ENCODE results near the gene C9orf43. TPM values are rescaled to one million over a fixed set of nuclear protein-coding genes. Genes with fewer than 3 reads are reported as not detected.
"Not testable (repeated sequence)": the region's sequence is repeated elsewhere in the genome, so short reads cannot be mapped to it uniquely, and the experiment has no call there.

C9orf43 gene
- total RNA-seq, 2 experiments from 2014 or later: 1.8 to 2.9 TPM

DNA sequence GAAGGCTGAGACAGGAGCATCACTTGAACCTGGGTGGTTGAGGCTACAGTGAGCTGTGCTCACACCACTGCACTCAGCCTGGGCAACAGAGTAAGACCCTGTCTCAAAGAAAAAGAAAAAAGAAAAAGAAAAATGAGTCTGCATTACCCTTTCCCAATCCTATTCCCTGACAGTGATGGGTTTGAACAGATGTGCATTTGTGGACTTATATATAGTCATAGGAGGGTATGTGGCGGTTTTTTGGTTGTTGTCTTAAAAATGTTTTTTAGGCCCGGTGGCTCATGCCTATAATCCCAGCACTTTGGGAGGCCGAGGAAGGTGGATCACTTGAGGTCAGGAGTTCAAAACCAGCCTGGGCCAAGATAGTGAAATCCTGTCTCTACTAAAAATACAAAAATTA lies 47.2 kb upstream of the C9orf43 start:
- intact Hi-C loops (cut with micrococcal nuclease; ENCODE audit: unreplicated experiment): no loop called here
- BruUV-seq (replicated peaks): no TSS peak

DNA sequence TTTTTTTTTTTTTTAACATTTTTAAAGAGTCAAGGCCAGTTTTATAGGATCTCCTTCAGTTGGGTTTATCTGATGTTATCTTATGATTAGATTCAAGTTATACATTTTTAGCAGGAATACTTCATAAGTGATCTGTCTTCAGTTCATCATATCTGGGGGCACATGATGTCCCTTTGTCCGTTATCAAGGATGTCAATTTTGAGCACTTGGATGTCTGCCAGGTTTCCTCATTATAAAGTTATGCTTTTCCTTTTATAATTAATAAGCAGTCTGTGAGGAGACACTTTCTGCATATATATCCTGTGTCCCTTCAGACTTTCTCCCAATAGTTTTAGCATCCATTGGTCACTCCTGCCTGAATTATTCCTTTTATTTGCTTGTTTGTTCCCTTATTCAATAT lies 45.6 kb upstream of the C9orf43 start:
- ChIA-PET POLR2A (interaction anchor here (0.6 to 1.1 kb wide), 7 partner anchors 8 to 1578 kb away, joined by 3 to 6 read pairs (median 4); no protein-coding TSS in a partner anchor), CTCF (ENCODE audit: unreplicated experiment) (interaction anchor here (0.6 to 1.0 kb wide), 2 partner anchors 15 to 16 kb away, joined by 3 to 4 read pairs; no protein-coding TSS in a partner anchor)
- BruUV-seq (replicated peaks): no TSS peak
- no peak for DNase-seq (ENCODE audit: low spot score)
- no peaks in the 10 kb centered on the region for H3K4me1 ChIP-seq (ENCODE audit: insufficient read depth, low read length, poor library complexity, severe bottlenecking)
- H3K27ac ChIP-seq (ENCODE audit: low read depth, low read length, poor library complexity, severe bottlenecking): no peak overlapping the region
- no peaks in the 10 kb centered on the region for H3K79me2 ChIP-seq (ENCODE audit: insufficient read depth, low read depth, low read length)
- no peak overlapping the region for H3K4me3 ChIP-seq (ENCODE audit: low read depth, low read length, poor library complexity, severe bottlenecking)
- intact Hi-C loops (cut with micrococcal nuclease; ENCODE audit: unreplicated experiment): no loop called here
- H3K4me2 ChIP-seq (ENCODE audit: low read length): no peak overlapping the region
- H4K20me1 ChIP-seq (ENCODE audit: insufficient read depth, low read length): no peaks in the 10 kb centered on the region; the same call in 1 of the 2 replicates
- H2AFZ ChIP-seq (ENCODE audit: low read length): no peak overlapping the region
- TF ChIP-seq, protein P1, sequence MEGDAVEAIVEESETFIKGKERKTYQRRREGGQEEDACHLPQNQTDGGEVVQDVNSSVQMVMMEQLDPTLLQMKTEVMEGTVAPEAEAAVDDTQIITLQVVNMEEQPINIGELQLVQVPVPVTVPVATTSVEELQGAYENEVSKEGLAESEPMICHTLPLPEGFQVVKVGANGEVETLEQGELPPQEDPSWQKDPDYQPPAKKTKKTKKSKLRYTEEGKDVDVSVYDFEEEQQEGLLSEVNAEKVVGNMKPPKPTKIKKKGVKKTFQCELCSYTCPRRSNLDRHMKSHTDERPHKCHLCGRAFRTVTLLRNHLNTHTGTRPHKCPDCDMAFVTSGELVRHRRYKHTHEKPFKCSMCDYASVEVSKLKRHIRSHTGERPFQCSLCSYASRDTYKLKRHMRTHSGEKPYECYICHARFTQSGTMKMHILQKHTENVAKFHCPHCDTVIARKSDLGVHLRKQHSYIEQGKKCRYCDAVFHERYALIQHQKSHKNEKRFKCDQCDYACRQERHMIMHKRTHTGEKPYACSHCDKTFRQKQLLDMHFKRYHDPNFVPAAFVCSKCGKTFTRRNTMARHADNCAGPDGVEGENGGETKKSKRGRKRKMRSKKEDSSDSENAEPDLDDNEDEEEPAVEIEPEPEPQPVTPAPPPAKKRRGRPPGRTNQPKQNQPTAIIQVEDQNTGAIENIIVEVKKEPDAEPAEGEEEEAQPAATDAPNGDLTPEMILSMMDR (conservative IDR thresholded peaks at IDR 0.05; ENCODE audit: low read length): no peak
- TF ChIP-seq EZH2phosphoT487 (IDR thresholded peaks at IDR 0.05; ENCODE audit: borderline replicate concordance, low read depth, low read length): no peak
- no peaks in the 10 kb centered on the region for H3K36me3 ChIP-seq (ENCODE audit: insufficient read depth, low read length)
- no peaks in the 10 kb centered on the region for H3K9me3 ChIP-seq (ENCODE audit: low read length)
- H3K9me2 ChIP-seq (ENCODE audit: insufficient read depth, low read length): no peaks in the 10 kb centered on the region

More for the DNA sequence above, 47.2 kb upstream of the C9orf43 start:
- Histone ChIP-seq H4K20me1 (ENCODE audit: insufficient read depth, low read length) (no peaks in the 10 kb centered on the region; the same call in 1 of the 2 replicates), H3K27ac (ENCODE audit: low read depth, low read length, poor library complexity, severe bottlenecking) (no peak overlapping the region), H3K4me1 (ENCODE audit: insufficient read depth, low read length, poor library complexity, severe bottlenecking) (no peaks in the 10 kb centered on the region), H3K9me2 (ENCODE audit: insufficient read depth, low read length) (no peaks in the 10 kb centered on the region), H3K4me2 (ENCODE audit: low read length) (no peak overlapping the region), H3K79me2 (ENCODE audit: insufficient read depth, low read depth, low read length) (no peaks in the 10 kb centered on the region), H2AFZ (ENCODE audit: low read length) (no peak overlapping the region), H3K36me3 (ENCODE audit: insufficient read depth, low read length) (no peaks in the 10 kb centered on the region), H3K4me3 (ENCODE audit: low read depth, low read length, poor library complexity, severe bottlenecking) (no peak overlapping the region), H3K9me3 (ENCODE audit: low read length) (no peaks in the 10 kb centered on the region)
- ChIA-PET POLR2A (interaction anchor here (0.6 to 1.2 kb wide), 3 partner anchors 15 to 89 kb away, joined by 3 to 5 read pairs (median 3); partner anchors contain the start of gene WDR31), CTCF (ENCODE audit: unreplicated experiment) (no interaction called here)
- DNase-seq (ENCODE audit: low spot score): no peak
- TF ChIP-seq, protein P1 (conservative IDR thresholded peaks at IDR 0.05; ENCODE audit: low read length): no peak
- TF ChIP-seq EZH2phosphoT487 (IDR thresholded peaks at IDR 0.05; ENCODE audit: borderline replicate concordance, low read depth, low read length): no peak

DNA sequence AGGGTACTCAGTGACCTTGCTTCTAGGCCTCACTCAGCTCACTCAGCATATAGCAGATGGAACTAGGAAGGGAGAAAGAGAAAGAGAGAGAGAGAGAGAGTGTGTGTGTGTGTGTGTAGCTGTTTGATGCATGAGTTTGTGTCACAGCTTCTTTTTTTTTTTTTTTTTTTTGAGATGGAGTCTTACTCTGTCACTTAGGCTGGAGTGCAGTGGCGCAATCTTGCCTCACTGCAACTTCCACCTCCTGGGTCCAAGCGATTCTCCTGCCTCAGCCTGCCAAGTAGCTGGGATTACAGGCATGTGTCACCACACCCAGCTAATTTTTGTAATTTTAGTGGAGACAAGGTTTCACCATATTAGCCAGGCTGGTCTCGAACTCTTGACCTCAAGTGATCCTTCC lies 44.9 kb upstream of the C9orf43 start:
- H3K4me2 ChIP-seq (ENCODE audit: low read length); H3K4me1 ChIP-seq (ENCODE audit: insufficient read depth, low read length, poor library complexity, severe bottlenecking); BruUV-seq (replicated peaks); H3K27ac ChIP-seq (ENCODE audit: low read depth, low read length, poor library complexity, severe bottlenecking); intact Hi-C loops (cut with micrococcal nuclease; ENCODE audit: unreplicated experiment); DNase-seq (ENCODE audit: low spot score); H4K20me1 ChIP-seq (ENCODE audit: insufficient read depth, low read length); H3K4me3 ChIP-seq (ENCODE audit: low read depth, low read length, poor library complexity, severe bottlenecking); H3K36me3 ChIP-seq (ENCODE audit: insufficient read depth, low read length); H2AFZ ChIP-seq (ENCODE audit: low read length); H3K9me2 ChIP-seq (ENCODE audit: insufficient read depth, low read length); H3K79me2 ChIP-seq (ENCODE audit: insufficient read depth, low read depth, low read length); H3K9me3 ChIP-seq (ENCODE audit: low read length): not testable (repeated sequence)
- ChIA-PET CTCF (ENCODE audit: unreplicated experiment) (interaction anchor here (0.6 kb wide), 1 partner anchor 16 kb away, joined by 4 read pairs; no protein-coding TSS in a partner anchor), POLR2A (interaction anchor here (0.6 to 0.7 kb wide), 2 partner anchors 185 to 1577 kb away, joined by 3 to 6 read pairs; no protein-coding TSS in a partner anchor)

All from OCI-LY7 (cell line).